HG03066 (cell line): ENCODE data around the gene EVI5L.
"Not testable (repeated sequence)": the region's sequence is repeated elsewhere in the genome, so short reads cannot be mapped to it uniquely, and the experiment has no call there.

ENCODE experiments used
- ATAC-seq: cut with Tn5 transposase; IDR thresholded peaks from one replicate; pipeline ENCODE4 v1.9.1; 2021; ENCODE audit warnings: low read depth; ENCODE audit not compliant: unreplicated experiment

The EVI5L gene

GRCh38 chr19:7829561-7830271, at the start of gene EVI5L:
TSS of gene EVI5L (plus strand) at chr19:7830218. CDS start at chr19:7846543, 16,325 bp downstream.
- ATAC-seq = peak; percentile 89

- no peak for ATAC-seq
Observed at GRCh38 chr19:7781157-7781556, 48.9 kb upstream of the EVI5L start.

- ATAC-seq = no peak
Observed at GRCh38 chr19:7783991-7784423, 46.0 kb upstream of the EVI5L start.

- no peak for ATAC-seq
Observed at GRCh38 chr19:7784856-7785255, 45.2 kb upstream of the EVI5L start.

GRCh38 chr19:7787141-7787540, 42.9 kb upstream of the EVI5L start:
- ATAC-seq = no peak

- ATAC-seq = no peak
Observed at GRCh38 chr19:7787602-7788177, 42.3 kb upstream of the EVI5L start.

- ATAC-seq = no peak
Observed at GRCh38 chr19:7788178-7788932, 41.7 kb upstream of the EVI5L start.

GRCh38 chr19:7788933-7789323, 41.1 kb upstream of the EVI5L start:
- no peak for ATAC-seq

- no peak for ATAC-seq
Observed at GRCh38 chr19:7789447-7789846, 40.6 kb upstream of the EVI5L start.

GRCh38 chr19:7790416-7790815, 39.6 kb upstream of the EVI5L start:
- no peak for ATAC-seq

- ATAC-seq = no peak
Observed at GRCh38 chr19:7792281-7792680, 37.7 kb upstream of the EVI5L start.

GRCh38 chr19:7792701-7793100, 37.3 kb upstream of the EVI5L start:
- not testable (repeated sequence) for ATAC-seq

- no peak for ATAC-seq
Observed at GRCh38 chr19:7793493-7793892, 36.5 kb upstream of the EVI5L start.

GRCh38 chr19:7795555-7796161, 34.4 kb upstream of the EVI5L start:
- no peak for ATAC-seq

- ATAC-seq = no peak
Observed at GRCh38 chr19:7799640-7800355, 30.2 kb upstream of the EVI5L start.

- ATAC-seq = no peak
Observed at GRCh38 chr19:7801020-7801570, 28.9 kb upstream of the EVI5L start.

GRCh38 chr19:7806234-7806633, 23.8 kb upstream of the EVI5L start:
- ATAC-seq = no peak

- no peak for ATAC-seq
Observed at GRCh38 chr19:7806876-7807275, 23.1 kb upstream of the EVI5L start.

GRCh38 chr19:7808108-7808507, 21.9 kb upstream of the EVI5L start:
- no peak for ATAC-seq

GRCh38 chr19:7811989-7812388, 18.0 kb upstream of the EVI5L start:
- no peak for ATAC-seq
